SIG-M5 treated with dmso at 0.1 percent for 504 hours (cell line): ENCODE measurements around the gene MCRIP2.

Experiments
- DNase-seq: peaks from one replicate; lab custom pipeline; 2025; ENCODE audit not compliant: unreplicated experiment; lab: John Stamatoyannopoulos, UW

The MCRIP2 gene

DNA sequence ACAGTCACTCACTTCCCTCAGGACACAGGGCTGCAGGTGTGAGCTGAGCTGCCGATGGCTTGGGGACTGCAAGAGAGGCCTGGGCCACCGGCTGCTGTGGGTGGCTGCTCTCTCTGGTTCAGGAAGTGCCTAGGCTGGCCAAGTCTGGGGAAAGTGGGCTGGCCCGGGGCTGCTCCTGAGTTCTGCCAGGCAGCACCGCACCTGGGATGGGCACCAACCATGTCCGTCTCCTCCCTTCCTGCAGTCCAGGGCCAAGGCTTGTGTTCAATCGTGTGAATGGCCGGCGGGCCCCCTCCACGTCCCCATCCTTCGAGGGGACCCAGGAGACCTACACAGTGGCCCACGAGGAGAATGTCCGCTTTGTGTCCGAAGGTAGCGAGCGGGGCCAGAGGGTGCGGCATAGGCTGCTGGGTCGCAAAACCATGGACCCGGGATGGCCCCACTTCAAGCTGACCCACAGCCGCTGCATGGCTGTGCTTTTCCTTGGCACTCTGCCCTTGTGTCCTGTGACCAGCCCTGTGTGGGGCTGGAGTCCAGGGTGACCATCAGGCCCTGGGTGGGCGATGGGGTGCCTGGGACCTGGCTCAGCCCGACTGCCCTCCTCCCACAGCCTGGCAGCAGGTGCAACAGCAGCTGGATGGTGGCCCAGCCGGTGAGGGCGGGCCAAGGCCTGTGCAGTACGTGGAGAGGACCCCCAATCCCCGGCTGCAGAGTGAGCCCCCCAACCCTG lies 5.7 kb downstream of the MCRIP2 start:
- DNase-seq, result no peak

DNA sequence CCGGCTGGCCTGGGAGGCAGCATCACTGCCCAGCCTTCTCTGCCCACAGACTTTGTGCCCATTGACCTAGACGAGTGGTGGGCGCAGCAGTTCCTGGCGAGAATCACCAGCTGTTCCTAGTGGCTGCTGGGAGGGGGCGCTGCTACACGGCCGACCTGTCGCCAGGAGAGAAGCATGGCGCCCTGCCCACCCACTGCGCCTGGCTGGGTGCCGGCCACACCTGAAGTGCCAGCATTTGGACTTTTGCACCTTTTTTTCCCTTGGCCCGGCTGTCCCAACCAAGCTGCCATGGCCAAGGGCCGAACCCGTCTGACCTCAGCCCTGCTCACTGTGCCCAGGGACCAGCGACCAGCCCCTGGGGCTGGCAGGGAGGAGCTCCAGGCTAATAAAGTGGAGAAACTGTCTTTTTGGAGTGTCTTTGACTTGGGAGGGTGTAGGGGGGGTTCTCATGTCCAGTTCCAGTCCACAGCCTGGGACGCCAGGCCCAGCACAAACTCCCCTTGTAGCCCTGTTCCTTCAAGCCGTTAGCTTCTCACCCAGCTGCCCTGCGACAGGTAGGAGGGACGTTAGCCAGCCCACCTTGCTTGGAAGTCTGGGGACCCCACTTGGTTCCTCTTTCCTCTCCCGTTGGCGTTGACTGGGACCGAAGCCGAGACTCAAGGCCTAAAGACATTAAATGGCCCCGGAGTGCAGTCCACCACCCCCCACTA lies 6.6 kb downstream of the MCRIP2 start:
- DNase-seq, result peak; percentile 17

DNA sequence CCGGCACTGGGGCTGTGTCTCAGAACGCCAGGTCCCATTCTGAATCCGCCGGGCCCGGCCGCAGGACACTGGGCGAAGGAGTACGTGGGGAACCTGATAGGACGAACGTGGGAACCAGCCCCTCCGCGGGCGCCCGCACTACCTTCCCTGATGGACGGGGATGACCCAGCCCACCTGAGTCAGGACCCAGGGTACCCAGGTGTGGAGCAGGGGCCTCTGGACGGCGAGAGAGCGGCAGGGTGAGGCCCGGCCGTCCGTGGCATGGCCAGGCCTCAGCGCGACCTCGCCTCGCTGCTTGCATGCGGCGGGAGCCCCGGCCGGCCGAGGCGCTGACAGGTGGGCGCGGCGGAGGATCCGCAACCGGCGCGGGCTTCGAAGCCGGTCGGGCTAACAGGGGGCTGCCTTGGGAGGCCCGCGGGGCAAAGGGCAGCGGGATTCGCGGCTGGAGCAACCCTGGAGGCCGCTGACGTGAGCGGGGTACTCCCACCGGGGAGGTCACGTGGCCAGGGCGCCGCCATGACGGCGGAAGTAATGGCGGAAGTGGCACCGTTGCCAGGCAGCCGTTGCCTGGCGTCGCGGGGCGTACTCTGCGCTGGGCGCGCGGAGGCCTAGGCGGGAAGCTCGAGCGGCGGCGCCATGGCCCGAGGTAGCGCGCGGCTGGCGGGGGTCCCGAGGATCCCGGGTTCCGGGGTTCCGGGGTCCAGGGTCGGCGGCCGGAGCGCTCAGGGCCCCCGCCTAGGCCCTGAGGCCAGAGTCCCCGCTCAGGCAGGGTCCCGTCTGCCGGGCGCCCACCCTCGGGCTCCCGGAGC lies 7.4 kb downstream of the MCRIP2 start, which contains the start of gene WDR90:
Gene WDR90 (plus strand): TSS at position 585 of the 809 bp plus-strand sequence. CDS start 52 bp downstream, at position 637.
- peak; percentile 87 for DNase-seq

DNA sequence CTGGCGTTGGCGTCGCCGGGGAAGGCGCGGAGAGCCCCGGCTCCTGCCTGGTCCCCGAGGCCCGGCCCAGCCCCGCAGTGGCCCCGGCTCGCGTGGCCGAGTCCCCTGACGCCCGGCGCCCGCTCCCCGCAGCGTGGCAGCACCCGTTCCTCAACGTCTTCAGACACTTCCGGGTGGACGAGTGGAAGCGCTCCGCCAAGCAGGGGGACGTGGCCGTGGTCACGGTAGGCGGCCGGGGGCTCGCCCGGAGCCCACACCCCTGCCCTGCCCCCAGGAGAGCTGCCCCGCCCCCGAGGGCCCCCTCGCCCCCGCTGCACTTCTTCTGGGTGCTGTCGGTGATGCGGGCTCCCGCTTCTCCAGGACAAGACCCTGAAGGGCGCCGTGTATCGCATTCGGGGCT lies 8.0 kb downstream of the MCRIP2 start:
- DNase-seq, result peak; percentile 27

DNA sequence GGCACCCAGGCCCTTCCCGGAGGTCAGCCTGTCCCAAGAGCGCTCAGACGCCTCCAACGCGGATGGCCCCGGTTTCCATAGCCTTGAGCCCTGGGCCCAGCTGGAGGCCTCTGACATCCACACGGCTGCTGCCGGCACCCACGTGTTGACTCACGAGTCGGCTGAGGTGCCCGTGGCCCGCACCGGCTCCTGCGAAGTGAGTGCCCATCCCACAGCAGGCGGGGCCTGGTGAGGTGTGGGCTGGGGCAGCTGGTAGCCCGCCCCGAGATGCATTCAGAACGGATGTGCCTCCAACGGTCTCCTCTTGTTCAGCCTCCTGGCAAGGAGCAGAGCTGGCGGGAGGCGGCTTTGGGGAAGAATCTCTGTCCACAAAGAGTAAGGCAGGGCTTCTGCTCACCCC lies 10.2 kb downstream of the MCRIP2 start:
- no peak for DNase-seq

DNA sequence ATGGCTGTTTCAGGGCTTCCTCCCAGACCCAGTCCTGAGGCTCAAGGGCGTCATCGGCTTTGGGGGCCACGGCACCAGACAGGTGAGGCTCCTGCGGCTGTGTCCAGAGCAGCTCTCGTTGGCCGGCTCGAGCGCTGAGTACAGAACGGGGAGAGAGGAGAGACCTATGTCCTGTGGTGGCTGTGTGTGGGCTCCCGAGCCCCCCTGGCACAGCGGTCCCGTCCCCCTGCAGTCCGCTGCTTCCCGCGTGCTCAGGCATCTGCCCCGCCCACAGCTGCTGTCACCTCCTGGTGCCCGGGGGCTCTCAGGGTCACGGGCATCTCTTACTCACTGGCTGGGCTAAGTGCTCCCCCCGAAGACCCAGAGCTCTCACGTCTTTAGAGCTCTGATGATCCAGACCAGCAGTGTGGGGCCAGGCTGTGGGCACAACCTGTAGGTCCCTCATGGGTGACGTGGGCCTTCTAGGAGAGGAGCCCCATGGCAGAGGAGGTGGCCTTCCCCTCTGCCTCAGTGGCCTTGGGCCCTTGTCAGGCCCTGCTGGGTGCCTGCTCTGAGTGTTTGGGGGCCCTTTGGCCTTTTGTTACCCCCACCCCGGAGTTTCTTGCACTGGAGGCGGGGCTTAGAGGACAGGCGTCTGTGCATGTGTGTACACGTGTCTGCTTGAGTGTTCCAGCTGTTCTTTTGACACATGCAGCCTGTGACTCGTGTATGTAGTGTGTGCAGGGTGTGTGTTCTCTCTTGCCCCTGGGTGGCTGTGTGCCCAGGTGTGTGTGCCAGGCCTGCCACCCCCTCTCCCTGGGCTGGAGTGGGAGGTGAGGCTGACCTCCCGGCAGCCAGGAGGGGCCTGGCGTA lies 11.1 kb downstream of the MCRIP2 start:
- no peak for DNase-seq

DNA sequence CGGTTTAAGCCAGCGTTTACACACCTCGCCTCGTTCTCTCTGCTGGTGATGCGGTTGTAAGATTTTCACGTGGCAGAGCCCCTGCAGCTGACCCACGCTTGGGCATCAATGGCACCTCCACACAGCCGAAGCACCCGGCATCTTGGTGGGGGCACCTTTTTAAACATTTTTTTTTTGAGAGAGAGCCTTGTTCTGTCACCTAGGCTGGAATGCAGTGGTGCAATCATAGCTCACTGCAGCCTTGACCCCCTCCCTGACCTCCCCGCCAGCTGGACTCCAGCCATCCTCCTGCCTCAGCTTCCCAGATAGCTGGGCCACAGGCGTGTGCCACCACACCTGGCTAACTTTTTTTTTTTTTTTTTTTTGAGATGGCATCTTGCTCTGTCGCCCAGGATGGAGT lies 12.4 kb downstream of the MCRIP2 start:
- DNase-seq, result no peak

DNA sequence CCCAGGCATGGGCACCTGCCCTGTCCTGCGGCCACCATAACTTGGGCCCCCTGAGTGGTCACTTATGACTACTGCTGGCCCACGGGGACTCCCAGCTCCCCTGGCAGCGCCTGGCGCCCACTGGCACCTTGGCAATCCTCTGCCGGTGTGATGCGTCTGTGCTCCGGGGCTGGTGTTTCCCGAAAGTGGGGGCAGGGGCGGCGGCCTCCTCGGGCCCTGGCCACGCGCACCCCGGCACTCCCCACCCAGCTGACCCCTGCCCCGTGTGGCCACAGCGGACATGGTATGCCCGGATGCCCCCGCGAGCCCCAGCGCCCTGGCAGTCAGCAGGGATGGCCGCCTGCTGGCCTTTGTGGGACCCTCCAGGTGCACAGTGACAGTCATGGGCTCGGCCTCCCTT lies 15.9 kb downstream of the MCRIP2 start:
- DNase-seq, result no peak

DNA sequence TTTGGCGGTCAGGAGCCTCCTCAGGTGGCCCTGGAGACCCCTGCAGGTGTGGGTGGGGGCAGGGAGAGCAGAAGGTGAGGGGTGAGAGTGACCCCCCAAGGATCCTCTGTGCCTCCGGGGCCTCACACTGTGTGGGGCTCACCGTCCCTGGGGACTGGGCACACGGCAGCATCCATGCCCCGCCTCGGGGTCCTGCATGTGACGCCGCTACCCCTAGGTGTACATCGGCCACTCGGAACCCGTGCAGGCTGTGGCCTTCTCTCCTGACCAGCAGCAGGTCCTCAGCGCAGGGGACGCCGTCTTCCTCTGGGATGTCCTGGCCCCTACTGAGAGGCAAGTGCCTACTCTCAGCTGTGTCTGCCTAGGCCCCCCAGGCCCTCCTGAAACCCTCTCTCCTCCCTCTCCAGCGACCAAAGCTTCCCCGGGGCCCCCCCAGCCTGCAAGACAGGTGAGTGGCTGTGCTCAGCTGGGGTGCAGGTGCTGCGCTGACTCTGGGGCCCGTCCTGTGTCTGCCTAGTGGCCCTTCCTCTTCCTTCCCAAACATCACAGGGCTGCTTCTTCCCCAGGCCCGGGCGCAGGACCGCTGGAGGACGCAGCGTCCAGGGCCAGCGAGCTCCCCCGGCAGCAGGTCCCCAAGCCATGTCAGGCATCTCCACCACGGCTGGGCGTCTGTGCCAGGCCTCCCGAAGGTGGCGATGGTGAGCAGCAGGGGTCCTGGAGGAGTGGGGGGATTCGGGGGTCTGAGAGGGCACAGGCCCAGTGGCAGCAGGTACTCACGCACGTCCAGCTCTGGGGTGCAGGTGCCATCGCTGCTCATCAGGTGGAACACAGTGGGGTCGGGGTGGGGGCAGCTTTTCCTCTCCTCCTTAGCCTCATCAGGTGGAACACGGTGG lies 17.3 kb downstream of the MCRIP2 start:
- no peak for DNase-seq

DNA sequence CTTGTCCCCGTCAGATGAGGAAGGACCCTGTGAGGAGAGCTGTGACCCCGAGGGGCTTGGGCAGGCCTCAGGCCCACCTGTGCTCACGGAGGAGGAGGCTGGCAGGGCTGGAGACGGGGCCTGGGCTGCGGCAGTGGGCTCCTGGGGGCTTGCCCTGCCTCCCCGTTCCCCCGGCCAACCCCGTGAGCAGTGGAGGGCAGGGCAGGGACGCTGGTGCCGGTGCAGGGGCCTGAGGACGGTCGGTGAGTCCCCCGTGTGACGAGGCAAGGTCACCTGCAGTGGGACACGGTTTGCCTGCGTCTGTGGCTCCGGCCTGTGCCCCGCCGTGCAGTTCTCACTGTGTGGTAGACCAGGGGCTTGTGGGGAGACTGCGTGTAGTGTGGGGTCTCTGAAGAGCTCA lies 18.0 kb downstream of the MCRIP2 start:
- no peak for DNase-seq

DNA sequence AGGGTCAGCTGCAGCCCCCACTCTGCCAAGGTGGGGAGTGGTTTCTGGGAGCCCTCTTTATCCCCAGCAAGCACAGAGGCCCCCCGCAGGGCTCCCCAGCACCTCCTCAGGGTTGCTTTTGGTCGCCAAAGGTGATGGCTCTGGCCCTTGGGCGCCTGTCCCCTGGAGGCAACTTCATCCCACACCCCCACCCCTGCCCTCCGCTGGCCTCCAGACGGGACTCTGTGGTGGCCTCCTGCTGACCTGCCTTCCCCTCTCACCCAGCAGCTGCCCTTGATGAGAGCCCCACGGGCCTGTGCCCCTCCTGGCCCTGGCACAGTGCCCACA lies 18.5 kb downstream of the MCRIP2 start:
- DNase-seq, result no peak

DNA sequence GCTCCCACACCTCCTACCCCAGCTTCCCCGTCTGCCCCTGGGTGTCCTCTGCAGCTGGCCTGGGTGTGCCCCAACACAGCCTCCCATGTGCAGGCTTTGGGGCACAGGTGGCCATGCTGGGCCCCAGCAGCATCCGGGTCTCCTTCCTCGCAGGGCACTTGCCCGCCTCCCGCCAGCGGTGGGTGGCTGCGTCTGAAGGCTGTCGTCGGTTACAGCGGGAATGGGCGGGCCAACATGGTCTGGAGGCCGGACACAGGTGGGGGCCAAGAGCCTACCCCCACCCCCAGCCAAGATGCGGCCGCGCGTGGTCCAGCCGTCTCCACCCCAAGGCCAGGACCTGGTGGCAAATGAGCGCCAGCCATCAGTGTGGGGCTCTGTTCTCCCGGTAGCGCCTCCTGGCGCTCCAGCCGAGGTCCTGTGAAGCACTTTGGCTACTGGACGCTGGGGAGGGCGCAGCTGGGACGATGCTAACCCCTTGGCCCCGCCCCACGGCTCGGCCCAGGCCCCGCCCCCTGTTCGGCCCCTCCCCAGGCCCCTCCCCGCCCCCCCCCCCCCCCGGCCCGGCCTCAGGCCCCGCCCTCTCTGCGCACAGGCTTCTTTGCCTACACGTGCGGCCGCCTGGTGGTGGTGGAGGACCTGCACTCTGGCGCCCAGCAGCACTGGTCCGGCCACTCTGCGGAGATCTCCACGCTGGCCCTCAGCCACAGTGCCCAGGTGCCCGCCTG lies 19.0 kb downstream of the MCRIP2 start:
- peak; percentile 77 for DNase-seq

DNA sequence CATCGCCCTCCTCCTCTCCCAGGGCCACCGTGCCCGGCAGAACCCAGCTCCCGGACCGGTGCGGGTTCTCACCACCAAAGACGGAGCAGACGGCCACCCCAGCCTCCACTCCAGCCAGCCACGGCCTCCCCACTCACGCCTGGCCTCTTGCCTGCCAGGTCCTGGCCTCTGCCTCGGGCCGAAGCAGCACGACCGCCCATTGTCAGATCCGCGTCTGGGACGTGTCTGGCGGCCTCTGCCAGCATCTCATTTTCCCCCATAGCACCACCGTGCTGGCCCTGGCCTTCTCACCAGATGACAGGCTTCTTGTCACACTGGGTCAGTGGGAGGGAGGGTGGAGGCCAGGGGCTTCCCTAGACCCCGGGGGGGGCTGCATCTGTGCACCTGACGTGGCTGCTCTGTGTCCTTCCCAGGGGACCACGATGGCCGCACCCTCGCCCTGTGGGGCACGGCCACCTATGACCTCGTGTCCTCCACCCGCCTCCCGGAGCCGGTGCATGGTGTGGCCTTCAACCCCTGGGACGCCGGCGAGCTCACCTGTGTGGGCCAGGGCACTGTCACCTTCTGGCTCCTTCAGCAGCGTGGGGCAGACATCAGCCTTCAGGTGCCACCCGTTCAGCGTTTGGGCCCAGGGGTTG lies 19.7 kb downstream of the MCRIP2 start:
- DNase-seq, result no peak

DNA sequence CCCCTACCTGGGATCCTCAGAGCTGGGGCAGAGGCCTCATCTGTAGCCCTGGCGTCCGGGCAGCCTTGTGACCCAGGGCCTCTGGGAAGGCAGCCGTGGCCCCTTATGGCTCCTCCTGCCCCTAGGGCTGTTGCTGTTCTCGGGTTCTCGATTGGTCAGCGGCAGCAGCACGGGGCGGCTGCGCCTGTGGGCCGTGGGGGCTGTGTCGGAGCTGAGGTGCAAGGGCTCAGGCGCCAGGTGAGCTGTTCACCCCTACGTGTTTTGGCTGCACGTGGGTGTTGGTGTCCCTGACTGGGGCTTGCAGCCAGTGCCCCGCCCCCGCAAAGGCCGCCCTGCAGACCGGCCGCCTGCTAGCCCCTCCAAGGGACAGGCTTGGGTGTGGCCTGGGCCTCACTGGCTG lies 20.5 kb downstream of the MCRIP2 start:
- DNase-seq, result no peak

DNA sequence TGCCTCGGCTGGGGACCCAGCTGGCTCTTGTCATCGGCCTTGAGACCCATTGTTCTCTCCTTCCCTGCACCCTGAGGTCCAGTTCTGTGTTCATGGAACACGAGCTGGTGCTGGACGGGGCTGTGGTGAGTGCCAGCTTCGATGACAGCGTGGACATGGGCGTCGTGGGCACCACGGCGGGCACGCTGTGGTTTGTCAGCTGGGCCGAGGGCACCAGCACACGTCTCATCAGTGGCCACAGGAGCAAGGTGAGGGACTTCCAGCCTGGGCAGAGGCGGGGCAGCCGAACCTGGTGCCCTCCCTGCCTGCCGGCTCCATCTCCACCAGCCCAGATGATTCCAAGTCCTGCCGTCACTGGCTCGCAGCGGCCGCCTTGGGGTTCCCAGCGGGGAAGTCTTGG lies 21.0 kb downstream of the MCRIP2 start:
- DNase-seq, result no peak

DNA sequence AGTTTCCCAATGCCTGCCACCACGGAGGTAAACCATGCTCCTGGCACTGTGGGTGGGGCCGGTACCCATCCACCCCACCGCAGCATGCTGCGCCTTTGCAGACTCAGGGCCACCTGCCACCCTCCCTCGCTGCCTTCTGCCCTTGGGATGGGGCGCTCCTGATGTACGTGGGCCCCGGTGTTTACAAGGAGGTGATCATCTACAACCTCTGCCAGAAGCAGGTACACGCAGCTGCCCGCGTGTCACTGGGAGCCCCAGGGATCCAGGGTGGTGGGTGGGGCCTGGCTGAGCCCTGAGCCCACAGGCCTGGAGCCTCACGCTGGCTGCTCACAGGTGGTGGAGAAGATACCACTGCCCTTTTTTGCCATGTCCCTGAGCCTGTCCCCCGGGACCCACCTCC lies 24.9 kb downstream of the MCRIP2 start:
- no peak for DNase-seq

DNA sequence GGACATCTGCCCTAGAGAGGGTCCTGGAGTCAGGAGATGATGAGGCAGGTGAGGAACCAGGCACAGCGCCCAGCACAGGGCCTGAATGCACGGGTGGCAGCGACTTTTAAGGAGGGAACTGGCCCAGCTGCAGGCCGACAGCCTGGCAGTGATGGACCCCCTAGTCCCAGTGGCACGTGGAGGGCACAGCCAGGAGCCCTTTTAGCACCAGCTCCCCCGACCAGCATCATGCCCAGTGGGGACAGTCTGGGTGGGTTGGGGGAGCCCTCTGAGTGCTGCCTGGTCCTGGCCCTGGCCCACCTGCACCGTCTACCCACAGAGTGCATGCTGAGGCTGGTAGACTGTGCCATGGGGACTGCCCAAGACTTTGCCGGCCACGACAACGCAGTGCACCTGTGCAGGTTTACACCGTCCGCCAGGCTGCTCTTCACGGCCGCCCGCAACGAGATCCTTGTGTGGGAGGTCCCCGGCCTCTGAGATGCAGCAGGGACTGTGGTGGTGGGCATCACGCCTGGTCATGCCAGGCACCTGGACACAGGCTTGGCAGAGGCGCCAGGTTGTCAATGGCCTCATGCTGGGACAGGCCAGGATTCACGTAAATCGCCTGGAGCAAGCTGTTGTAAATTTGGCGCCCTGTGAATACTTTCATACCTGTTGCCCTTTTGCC lies 25.6 kb downstream of the MCRIP2 start:
- no peak for DNase-seq

DNA sequence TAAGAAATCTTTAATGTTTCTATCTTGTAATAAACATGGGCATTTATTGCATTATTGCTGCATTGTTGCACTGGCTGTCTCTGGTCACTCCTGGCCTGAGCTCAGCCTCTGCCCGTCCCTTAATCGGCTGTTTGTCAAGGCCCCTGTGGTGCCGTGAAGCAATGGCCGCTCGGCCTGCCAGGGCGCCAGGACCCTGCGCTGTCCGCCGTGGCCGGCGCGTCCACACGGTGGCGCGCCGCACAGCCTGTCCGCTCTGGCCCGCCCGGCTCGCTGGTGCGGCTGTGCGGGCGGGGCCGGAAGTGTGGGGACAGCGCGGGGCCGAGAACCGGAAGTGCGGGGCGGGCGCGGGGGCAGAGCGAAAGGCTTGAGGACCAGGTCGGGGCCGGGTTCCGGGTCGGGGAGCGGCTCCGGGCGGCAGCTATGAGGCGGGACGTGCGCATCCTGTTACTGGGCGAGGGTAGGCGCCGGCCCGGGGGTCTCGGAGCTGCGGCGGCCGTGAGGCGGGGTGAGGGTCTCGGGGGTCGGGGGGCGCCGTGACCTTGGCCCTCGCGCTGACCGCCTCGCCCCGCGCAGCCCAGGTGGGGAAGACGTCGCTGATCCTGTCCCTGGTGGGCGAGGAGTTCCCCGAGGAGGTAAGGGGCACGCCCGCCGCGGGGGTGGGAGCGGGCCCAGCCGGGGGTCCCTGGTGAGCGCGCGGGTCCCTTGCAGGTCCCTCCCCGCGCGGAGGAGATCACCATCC lies 26.3 kb downstream of the MCRIP2 start, which contains the start of gene RHOT2:
Gene RHOT2 (plus strand): TSS at position 353 of the 739 bp plus-strand sequence. CDS start 68 bp downstream, at position 421.
- DNase-seq, result peak; percentile 79
